SH-SY5Y (cell line): ENCODE results near the gene EEFSEC.

Experiments
- GATA2 ChIP-seq: IDR thresholded peaks from 2 replicates; pipeline ENCODE4 v1.6.1; 2011; ENCODE audit warnings: mild to moderate bottlenecking, low read depth, low read length
- GATA3 ChIP-seq: IDR thresholded peaks from 2 replicates; pipeline ENCODE4 v1.6.1; 2011; ENCODE audit warnings: low read depth, mild to moderate bottlenecking, low read length, moderate library complexity

DNA sequence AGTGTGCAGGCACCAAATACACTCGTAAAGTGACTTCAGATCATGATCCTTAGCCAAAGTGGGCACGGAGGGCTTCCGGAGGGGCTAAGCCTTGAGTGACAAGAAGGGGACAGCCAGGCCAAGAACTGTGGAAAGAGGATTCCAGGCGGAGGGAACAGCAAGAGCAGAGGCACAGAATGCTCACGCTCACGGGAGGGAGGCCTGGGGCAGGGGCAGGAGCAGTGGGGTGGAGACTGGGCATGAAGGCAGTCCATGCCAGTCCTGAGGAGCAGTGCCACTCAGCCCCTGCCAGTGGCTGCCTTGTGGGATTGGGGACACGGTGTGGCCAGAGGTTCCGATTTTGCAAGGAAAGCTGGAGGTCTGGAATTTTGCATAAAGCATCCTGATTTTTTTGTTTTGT, 277.4 kb downstream of the EEFSEC start:
- TF ChIP-seq GATA2 (no peak), GATA3 (no peak)
